A204.1 (cell line): ENCODE results near the gene DCAF7.

Experiments used
- FAIRE-seq: peaks from 2 replicates; lab custom pipeline; 2012; peaks lifted over from hg19 to GRCh38; lab: Jason Lieb, UNC

Gene DCAF7

DNA sequence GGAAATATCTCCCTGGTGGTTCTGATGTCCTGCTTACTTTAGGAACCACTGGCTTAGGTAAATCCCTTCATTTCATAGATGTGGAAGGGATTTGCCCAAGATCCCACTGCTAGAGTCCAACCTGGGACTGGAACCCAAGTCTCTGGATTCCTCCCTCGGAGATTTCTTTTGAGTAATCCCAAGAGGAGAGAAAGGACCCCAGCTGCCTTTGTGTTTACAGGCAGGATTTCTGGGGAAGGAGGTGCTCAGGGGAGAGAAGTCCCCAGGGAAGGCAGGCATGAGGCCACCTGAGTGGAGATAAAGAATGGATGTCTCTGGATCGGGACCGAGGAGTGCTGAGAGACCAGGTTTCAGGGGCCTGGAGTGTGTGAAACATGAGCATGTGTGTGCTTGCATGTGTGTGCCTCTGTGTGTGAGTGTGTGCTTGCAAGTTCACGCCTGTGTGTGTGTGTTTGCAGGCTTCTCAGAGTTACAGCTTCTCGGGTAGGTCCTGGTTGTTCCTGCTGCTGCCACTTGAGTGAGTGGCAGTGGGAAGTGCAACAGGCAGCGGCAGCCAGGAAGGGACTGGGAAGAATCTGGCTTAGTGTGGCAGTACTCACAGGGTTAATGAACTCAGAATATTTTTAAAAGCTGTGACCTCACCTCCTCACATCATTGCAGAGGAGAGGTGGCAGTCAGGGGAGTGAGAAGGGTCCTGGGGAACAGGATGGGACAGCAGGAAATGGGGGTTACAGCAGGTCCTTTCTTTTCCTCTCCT lies 24.9 kb upstream of the DCAF7 start:
- FAIRE-seq, result no peak

DNA sequence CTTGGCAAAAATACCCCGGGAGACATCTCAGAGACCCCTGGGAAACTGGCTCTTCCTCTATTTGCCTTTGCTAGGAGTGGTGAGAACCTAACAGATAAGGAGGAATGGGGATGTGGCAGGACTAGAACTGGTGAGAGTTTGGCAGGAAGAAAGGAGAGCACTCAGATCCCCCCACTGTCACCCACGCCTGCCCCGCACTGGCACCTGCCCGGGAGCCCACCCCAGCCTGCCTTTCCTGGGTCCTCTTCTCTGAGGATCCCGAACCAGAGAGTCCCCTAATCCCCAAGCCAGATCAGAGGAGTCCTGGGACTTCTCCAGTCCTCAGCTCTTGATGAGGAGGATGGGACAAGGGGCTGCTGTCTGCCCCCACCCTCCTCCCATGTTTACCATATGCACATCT lies 23.4 kb upstream of the DCAF7 start:
- no peak for FAIRE-seq

GRCh38 chr17:63528183-63528582 lies 22.1 kb upstream of the DCAF7 start:
- FAIRE-seq, result no peak

DNA sequence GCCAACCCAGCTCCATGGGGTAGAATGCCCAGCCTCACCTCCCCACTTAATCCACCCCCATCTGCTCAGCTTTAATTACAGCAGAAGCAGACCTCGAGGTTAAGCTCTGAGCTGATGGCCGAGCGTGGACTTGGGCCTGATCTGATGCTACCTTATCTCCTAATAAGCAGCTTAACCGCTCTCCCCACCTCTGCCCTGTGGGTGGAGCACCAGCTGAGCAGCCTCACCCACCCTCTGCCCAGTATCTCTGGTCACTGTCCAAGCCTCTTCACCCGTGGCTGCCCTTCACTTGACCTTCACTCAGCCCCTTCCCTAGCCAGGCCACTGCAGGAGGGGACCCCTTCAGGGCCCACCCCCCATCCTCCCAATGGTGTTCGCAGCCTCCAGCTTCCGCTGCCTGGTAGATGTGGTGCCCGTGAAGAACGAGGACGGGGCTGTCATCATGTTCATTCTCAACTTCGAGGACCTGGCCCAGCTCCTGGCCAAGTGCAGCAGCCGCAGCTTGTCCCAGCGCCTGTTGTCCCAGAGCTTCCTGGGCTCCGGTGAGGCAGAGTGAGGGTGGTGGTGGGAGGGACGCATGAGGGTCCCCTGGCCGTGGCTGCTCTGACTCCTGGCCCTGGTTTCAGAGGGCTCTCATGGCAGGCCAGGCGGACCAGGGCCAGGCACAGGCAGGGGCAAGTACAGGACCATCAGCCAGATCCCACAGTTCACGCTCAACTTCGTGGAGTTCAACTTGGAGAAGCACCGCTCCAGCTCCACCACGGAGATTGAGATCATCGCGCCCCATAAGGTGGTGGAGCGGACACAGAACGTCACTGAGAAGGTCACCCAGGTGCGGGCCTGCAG lies 20.3 kb upstream of the DCAF7 start:
- FAIRE-seq, result no peak

DNA sequence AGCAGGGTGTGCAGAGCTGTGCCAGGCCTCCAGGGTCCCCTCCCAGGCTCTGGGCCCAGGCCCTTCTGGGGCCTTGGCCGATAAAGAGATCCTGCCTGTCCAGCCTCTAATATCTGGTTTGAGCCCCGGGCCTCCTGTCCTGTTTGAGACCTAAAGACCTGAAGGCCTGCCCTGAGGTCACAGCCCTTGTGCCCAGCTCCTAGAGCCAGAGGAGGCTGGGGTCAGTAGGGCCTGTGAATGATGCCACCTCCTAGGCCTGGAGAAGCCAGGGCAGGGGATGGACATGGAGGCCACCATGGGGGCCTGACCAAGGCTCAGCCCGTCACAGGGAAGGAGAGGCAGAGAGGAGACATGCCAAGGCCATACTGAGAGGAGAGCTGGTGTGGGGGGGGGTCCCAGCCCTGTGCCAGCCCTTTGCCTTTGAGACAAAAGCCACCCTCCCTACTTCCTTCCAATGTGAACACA lies 19.7 kb upstream of the DCAF7 start:
- FAIRE-seq, result no peak

GRCh38 chr17:63531022-63531965 lies 19.0 kb upstream of the DCAF7 start:
- FAIRE-seq, result no peak

DNA sequence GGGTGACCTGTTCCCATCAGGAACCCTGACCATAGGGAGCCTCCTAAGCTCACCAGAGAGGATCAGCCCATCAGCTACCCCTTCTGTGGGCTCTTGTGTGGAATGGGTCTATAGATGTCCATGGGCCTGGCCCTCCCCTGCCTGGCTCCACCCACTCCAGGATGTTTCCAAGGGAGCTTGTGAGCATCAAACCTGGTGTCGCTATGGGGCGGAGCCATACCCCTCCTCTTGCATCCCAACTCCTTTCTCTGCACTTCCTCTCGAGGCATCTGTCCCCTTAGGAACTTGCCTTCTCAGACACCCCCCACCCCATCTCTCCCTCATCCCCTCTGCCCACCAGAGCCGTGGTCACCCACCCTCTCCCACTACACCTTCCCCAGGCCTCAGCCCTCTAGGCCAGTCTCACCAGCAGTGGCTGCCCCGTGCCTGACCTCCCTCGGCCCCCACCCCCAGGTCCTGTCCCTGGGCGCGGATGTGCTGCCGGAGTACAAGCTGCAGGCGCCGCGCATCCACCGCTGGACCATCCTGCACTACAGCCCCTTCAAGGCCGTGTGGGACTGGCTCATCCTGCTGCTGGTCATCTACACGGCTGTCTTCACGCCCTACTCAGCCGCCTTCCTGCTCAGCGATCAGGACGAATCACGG lies 16.7 kb upstream of the DCAF7 start:
- FAIRE-seq, result no peak

DNA sequence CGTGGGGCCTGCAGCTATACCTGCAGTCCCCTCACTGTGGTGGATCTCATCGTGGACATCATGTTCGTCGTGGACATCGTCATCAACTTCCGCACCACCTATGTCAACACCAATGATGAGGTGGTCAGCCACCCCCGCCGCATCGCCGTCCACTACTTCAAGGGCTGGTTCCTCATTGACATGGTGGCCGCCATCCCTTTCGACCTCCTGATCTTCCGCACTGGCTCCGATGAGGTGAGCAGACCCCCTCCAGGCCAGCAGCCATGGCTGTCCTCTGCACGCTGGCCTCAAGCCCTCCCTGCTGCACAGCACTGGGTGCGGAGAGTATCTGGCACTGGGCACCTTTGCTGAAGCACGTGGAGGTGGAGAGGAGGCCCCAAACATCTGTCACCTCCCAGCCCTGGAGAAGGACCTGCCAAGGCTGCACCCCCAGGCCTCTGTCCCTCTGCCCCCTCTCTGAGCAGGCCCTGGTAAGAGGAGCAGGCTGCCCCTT lies 16.2 kb upstream of the DCAF7 start:
- FAIRE-seq, result no peak

DNA sequence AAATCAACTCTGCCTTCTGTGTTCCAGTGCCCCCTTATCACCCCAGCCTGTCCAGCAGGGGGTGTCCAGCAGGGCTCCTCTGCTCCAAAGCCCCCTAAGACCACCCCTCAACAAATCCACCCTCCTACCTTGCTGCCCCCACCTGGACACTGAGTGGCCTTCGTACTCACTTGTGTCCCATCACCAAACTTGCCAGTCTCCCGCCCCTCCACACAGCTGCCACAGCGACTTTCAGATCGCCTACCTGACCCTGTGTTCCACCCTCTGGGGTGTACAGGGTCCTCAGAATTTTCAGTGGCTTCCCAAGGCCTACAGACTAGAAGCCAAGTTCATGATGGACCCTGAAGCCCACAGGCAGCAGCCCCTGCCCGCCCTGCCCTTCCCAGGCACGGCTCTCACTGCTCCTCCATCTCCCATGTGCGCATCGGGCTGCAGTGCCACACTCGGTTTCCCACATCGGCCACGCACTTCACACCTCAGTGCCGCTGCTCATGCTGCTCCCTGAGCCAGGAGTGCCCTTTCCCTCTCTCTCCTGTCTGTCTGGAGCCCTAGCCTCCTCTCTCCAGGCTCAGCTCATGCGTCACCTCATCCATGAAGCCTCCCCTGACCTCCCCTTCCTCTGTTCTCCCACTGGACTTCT lies 15.3 kb upstream of the DCAF7 start:
- no peak for FAIRE-seq

DNA sequence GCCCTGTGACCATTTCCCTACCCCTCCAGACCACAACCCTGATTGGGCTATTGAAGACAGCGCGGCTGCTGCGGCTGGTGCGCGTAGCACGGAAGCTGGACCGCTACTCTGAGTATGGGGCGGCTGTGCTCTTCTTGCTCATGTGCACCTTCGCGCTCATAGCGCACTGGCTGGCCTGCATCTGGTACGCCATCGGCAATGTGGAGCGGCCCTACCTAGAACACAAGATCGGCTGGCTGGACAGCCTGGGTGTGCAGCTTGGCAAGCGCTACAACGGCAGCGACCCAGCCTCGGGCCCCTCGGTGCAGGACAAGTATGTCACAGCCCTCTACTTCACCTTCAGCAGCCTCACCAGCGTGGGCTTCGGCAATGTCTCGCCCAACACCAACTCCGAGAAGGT lies 14.6 kb upstream of the DCAF7 start:
- no peak for FAIRE-seq

- no peak for FAIRE-seq
Measured at GRCh38 chr17:63537001-63537400, 13.3 kb upstream of the DCAF7 start.

DNA sequence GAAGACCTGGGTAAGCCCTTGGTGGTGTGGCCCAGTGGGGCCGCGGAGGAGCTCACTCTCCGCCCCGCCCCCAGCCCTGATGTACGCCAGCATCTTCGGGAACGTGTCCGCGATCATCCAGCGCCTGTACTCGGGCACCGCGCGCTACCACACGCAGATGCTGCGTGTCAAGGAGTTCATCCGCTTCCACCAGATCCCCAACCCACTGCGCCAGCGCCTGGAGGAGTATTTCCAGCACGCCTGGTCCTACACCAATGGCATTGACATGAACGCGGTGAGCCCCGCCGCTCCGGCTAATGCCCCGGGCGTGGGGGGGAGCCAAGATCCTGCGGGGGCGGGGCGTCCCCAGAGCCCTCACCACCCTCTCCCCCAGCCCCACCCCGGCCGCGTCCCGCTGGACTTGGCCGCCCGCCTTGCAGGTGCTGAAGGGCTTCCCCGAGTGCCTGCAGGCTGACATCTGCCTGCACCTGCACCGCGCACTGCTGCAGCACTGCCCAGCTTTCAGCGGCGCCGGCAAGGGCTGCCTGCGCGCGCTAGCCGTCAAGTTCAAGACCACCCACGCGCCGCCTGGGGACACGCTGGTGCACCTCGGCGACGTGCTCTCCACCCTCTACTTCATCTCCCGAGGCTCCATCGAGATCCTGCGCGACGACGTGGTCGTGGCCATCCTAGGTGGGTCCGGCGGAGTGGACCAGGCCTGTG lies 12.1 kb upstream of the DCAF7 start:
- FAIRE-seq, result no peak

DNA sequence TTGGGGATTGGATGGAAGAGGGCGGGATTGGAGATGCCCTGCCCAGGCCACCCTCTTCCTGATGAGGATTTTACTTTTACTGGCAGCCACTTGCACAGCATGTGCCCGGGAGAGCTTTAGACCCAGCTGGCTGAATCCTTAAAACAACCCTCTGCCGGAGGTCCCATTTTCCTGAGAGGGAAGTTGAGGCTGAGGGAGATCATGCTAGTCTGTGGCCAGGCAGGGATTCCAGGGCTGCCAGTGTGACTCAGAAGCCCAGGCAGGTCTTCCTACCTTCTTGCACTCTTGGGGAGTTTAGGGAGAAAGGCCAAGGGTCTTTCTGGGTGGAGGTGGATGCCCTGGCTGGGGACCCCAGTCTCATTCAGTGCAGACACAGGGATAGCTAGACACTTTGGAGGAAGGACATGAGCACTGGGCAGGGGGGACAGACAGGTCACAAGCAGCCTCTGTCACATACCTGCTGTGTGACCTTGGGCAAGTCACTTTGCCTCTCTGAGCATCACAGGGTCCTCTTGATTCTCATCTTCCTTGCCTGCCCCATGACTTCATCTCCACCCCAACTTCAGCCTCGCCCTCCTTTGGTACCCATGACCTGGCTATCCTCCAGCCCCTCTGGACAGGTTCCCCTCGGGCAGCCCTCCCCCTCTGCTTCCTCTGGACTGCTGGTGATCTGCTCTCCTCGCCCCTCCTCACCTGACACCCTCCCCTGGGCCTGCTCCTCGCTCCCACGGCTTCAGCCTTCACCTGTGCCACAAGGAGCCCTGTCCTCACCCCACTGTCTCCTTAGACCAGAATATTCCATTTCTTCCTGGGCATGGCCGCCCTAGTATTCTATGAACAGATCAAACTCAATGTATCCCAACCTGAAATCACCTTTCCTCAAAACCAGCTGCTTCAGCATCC lies 11.3 kb upstream of the DCAF7 start:
- FAIRE-seq, result no peak

- FAIRE-seq, result no peak
Measured at GRCh38 chr17:63540590-63540989, 9.7 kb upstream of the DCAF7 start.

DNA sequence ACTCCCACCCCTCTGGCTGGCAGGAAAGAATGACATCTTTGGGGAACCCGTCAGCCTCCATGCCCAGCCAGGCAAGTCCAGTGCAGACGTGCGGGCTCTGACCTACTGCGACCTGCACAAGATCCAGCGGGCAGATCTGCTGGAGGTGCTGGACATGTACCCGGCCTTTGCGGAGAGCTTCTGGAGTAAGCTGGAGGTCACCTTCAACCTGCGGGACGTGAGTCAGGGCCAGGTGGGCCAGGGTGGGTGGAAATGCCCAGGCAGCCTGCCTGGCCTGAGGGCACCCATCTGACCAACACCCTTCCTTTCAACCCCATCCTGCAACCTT lies 8.1 kb upstream of the DCAF7 start:
- no peak for FAIRE-seq

DNA sequence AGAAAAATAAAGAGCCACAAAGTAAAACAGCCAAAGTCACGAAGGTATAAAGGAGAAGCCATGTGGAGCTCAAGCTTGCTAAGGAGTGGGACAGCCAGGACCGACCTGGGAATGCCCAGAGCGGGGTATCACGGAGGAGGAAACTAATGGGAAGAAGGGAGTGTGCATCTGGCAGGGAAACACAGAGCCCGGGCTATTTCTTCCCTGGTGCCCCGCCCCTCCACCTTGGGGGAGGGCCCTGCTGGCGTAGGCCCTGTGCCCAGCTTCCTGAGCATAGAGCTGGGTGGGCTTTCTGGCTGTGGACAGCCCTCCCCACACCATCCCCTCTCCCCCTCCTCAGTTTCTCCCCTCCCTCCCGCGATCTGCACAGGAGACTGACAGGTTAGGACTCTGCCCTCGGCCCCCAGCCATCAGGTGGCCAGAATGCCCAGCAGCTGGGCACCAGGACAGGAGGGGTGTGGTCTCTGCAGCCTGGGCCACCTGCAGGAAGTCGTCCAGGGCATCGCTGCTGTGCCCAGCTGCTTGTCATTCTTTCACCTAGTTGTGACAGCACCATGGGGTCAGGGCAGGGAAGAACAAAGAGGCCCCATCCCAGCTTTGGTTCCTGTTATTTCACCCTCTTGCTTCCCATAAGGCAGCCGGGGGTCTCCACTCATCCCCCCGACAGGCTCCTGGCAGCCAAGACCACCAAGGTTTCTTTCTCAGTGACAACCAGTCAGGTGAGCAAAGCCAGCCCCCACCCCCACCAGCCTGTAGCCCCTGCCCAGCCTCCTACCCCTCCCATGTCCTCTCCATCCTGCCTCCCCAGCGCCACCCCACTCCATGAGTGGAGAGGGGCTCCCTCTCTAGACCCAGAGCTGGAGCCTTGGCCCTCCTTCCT lies 7.1 kb upstream of the DCAF7 start:
- no peak for FAIRE-seq

GRCh38 chr17:63543822-63544420 lies 6.4 kb upstream of the DCAF7 start:
- no peak for FAIRE-seq
